ENCODE results near the gene LRRC56.

LRRC56 gene

GRCh38 chr11:497565-498296 lies 39.6 kb upstream of the LRRC56 start:
- peak overlapping the region in 1 of 2 donors; percentile 9 for H3K27ac Mint-ChIP-seq
- DNase-seq (no peak), ATAC-seq (no peak)
- no peak overlapping the region for H3K4me3 Mint-ChIP-seq
- no peaks in the 10 kb centered on the region for H3K27me3 Mint-ChIP-seq
- H3K4me1 Mint-ChIP-seq = peaks cover 42% of the 10 kb centered on the region
- peaks cover 0 to 8% of the 10 kb centered on the region in 2 donors for H3K9me3 Mint-ChIP-seq

DNA sequence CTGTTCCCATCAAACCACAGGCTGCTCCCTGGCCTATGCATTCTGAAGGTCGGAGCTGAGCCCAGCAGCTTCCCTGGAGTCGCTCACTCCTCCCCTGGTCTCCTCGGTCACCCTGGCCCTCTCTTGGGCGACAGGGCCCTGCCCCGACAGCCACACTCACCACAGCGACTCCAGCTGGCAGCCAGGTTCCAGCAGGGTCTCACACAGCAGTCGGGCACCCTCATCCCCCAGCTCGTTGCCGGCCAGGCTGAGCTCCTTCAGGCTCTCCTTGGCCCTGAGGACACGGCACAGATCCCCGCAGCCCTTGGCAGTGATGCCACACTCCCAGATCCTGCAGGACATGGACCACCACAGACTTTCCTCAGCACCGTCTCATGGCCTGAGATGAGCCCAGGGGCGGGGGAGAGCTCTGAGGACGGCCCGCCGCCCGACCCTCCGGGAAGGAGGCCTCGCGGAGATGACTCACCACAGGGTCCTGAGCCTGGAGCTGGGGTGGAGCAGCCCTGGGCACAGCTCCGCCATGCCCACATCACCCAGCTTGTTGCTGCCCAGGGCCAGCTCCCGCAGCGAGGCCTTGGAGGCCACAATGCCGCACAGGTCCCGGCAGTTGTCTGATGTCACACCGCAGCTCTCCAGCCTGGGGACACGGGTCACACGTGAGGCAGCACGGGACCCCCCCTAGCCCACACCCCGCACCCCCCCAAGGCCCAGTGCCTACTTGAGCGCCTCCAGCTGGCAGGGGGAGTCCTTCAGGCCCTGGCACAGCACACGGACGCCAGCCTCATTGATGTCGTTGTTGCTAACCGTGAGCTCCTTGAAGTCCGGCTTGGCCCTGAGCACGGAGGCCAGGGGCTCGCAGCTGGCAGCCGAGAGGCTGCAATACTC lies 38.8 kb upstream of the LRRC56 start:
- no peak overlapping the region for H3K27ac Mint-ChIP-seq
- H3K4me3 Mint-ChIP-seq = no peak overlapping the region
- ATAC-seq = no peak

DNA sequence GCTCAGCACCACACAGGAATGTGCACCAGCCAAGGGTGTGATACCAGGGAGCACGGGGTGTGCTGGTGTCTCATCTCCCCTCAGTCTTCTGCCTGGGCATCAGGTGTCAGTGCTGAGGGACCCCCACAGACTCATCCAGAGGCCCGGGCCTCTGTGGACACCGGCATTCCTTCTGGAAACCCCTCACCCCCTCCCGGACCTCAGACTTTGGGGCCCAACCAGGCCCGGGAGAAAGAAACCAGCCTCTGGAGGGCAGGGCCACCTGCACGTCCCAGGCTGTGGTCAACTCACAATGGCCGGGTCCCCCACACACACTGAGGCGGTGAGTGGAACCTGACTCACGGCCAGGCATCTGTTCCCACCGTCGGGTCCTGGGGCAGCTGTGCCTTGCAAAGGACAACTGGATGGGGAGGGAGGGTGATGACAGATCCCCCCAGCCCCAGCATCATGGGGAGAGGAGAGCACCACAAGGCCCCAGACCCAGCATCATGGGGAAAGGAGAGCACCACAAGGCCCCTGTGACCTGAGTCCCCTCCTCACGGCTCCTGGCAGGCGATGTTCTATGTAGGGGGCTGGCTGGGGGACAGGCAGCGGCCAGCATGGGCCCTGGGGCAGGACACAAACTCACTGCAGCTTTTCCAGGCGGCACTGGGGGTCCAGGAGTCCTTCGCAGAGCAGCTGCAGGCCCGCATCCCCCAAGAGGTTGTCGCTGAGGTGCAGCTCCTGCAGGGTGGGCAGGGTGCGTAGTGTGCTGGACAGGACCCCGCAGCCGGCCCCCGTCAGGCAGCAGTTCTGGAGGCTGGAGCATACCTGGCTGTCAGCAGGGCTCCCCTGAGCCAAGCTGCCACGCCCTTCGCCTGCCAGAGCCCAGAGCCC lies 37.9 kb upstream of the LRRC56 start:
- Mint-ChIP-seq H3K4me3 (no peak overlapping the region), H3K4me1 (peaks cover 59% of the 10 kb centered on the region), H3K27me3 (no peaks in the 10 kb centered on the region), H3K27ac (peak overlapping the region in 1 of 2 donors; percentile 71), H3K9me3 (peaks cover 0 to 8% of the 10 kb centered on the region in 2 donors)
- no peak for DNase-seq
- ATAC-seq = no peak

More for the DNA sequence above, 38.8 kb upstream of the LRRC56 start:
- peaks cover 50% of the 10 kb centered on the region for H3K4me1 Mint-ChIP-seq
- no peak for DNase-seq
- H3K27me3 Mint-ChIP-seq = no peaks in the 10 kb centered on the region
- H3K9me3 Mint-ChIP-seq = peaks cover 0 to 8% of the 10 kb centered on the region in 2 donors

DNA sequence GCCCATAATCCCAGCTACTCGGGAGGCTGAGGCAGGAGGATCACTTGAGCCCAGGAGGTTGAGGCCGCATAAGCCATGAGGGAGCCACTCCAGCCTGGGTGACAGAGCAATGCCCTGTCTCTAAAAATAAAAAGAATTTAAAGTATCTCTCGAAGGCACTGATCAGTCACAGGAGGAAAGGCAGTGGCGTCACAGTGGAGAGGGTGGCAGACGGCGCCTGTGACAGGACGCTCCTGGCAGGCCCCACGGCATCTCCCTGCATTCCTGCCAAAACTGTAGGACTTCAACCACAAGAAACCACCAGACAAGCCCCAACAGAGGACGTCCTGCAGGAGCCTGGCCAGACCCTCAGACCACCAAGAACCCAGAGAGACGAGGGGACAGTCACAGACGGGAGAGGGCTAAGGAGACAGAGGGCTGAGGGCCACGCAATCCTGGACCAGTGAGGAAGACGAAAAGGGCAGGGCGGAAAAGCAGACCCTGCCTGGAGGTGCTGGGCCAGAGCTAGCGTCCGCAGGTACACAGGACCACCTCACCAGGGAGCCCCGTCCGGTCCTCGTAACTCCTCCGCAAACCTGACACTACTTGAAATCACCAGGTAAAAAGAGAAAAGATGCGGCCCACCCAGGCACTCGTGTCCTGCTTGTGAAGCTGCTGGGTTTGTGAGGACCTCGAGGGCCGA lies 36.2 kb upstream of the LRRC56 start:
- H3K4me3 Mint-ChIP-seq = no peak overlapping the region
- H3K27me3 Mint-ChIP-seq = no peaks in the 10 kb centered on the region
- peak overlapping the region in 1 of 2 donors; percentile 91 for H3K27ac Mint-ChIP-seq
- peaks cover 0 to 8% of the 10 kb centered on the region in 2 donors for H3K9me3 Mint-ChIP-seq
- H3K4me1 Mint-ChIP-seq = peaks cover 69% of the 10 kb centered on the region
- DNase-seq (no peak), ATAC-seq (no peak)

GRCh38 chr11:501683-502287 lies 35.5 kb upstream of the LRRC56 start:
- Mint-ChIP-seq H3K27ac (peak overlapping the region; percentile 25 to 91), H3K9me3 (peaks cover 0 to 8% of the 10 kb centered on the region in 2 donors), H3K4me3 (no peak overlapping the region), H3K4me1 (peaks cover 72% of the 10 kb centered on the region), H3K27me3 (no peaks in the 10 kb centered on the region)
- no peak for DNase-seq
- ATAC-seq = no peak

GRCh38 chr11:502288-503178 lies 34.8 kb upstream of the LRRC56 start:
- DNase-seq = no peak
- Mint-ChIP-seq H3K27ac (peak overlapping the region; percentile 25 to 54), H3K9me3 (peaks cover 0 to 4% of the 10 kb centered on the region in 2 donors), H3K4me3 (no peak overlapping the region), H3K27me3 (no peaks in the 10 kb centered on the region), H3K4me1 (peaks cover 68% of the 10 kb centered on the region)
- ATAC-seq = no peak

DNA sequence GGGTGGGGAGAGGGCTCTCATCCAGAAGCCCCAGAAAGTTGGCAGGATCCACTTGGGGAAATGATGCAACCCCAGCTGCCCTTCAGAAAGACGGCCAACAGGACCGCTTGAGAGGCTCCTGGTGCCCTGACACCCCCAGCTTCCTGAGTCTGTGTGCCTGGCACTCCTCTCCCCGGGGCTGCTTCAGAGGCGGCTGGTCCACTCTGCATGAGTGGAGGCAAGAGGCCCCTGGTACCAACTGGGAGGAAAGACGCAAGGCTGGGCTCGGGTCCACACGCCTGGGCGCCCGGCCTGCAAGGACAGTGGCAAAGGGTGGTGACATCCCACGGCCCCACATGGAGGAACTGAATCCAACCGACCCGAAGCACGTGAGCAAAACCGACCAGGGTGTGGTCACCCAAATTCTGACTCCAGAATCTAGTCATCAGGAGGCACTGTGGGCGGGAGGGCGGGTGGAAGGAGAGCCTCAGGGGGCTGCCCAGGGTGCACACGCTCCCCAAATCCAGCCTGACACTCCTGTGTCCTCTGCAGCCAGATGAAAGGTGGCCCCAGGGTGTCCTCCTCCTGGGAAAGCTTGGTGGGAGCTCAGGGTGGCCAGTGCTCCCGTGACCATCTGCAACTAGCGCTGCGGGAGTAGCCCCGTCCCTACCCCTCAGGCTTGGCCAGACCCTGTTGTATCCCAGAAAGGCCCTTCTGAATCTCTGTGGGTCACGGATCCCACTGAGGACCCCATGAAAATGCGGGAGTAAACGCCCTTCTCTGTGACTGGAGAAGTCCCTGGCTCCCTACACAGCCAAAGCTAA lies 33.9 kb upstream of the LRRC56 start:
- ATAC-seq = no peak
- H3K4me3 Mint-ChIP-seq = peak overlapping the region; percentile 99
- H3K27me3 Mint-ChIP-seq = no peaks in the 10 kb centered on the region
- DNase-seq = no peak
- no peaks in the 10 kb centered on the region for H3K9me3 Mint-ChIP-seq
- peaks cover 68% of the 10 kb centered on the region for H3K4me1 Mint-ChIP-seq
- H3K27ac Mint-ChIP-seq = peak overlapping the region in 1 of 2 donors; percentile 87

- Mint-ChIP-seq H3K4me3 (peak overlapping the region; percentile 99), H3K4me1 (peaks cover 62% of the 10 kb centered on the region), H3K27me3 (no peaks in the 10 kb centered on the region), H3K27ac (peak overlapping the region; percentile 69 to 98), H3K9me3 (no peaks in the 10 kb centered on the region)
- ATAC-seq (no peak), DNase-seq (no peak)
These were observed 33.0 kb upstream of the LRRC56 start for GRCh38 chr11:504053-504993.

- ATAC-seq (no peak), DNase-seq (no peak)
- peak overlapping the region; percentile 99 for H3K4me3 Mint-ChIP-seq
- H3K27ac Mint-ChIP-seq = peak overlapping the region; percentile 25 to 98
- H3K27me3 Mint-ChIP-seq = no peaks in the 10 kb centered on the region
- no peaks in the 10 kb centered on the region for H3K9me3 Mint-ChIP-seq
- peaks cover 65% of the 10 kb centered on the region for H3K4me1 Mint-ChIP-seq
These were observed 32.4 kb upstream of the LRRC56 start for GRCh38 chr11:504994-505344.

DNA sequence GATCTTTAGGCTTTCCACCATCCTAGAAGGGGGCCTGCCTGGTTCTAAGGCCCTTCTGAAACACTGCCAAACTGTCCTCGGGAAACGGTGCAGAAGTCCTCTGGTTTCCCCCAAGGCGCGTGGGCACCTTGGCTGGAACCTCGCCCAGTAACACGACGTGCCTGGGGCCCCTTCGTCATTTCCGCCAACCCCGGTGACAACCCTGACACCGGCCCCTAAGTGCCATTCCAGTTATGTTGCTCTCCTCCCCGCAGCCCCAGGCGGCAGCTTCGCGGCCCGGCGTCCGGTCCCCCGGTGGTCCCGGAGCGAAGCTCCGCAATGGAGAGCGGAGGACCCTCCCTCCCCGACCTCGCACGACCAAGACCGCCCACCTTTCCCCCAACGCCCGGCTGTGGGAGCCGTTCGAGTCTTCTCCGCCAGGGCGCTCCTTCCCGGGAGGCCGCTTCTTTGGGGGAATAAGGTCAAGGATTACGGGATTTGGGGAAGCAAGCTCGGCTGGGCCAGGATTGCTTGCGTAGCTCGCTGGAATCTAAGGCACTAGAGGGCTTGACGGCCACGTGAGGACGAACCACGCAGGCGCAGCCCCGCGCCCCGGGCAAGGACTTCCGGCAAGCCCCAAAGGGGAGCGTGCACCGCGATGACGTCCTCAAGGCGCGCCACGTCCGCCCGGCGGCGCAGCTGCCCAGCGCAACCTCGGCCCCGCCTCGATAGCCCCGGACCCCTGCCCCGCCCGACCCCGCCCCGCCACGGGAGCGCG lies 30.9 kb upstream of the LRRC56 start:
- H3K4me1 Mint-ChIP-seq = peaks cover 61% of the 10 kb centered on the region
- DNase-seq (peak; percentile 95 to 96), ATAC-seq (peak; percentile 87)
- H3K9me3 Mint-ChIP-seq = no peaks in the 10 kb centered on the region
- peak overlapping the region; percentile 99 for H3K4me3 Mint-ChIP-seq
- H3K27ac Mint-ChIP-seq = peak overlapping the region; percentile 100
- H3K27me3 Mint-ChIP-seq = no peaks in the 10 kb centered on the region

DNA sequence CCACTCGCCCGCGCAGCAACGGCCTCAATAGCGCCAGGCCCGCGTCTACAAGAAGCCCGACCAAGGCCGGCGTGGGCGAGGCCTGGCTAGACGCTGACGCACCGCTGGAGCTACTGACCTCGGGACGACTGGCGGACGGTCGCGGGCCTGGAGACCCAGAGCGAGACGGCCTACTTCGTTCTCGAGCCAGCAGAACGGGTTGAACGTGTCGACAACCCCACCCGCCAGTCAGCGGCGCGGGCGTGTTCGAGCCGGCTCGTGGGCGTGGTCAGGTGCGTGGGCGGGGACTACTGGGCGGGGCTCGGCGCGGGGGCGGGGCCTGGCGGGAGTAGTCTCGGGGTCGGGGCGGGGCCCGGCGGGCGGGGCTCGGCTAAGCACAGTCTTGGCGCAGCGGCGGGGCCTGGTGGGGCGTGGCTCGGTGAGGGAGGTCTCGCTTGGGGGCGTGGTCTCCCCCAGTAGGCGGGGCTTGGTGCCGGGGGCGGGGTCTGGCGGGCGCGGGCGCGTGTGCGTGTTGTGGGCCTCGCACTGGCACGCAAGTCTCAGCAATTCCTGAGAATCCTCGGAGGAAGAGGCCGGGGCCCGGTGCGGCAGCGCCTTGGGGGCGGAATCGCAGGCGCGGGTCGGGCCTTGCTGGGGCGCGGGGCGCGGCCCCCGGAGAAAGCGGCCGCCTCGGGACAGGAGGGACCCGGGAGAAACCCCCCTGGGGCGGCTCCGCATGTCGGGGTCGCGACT lies 30.2 kb upstream of the LRRC56 start, which contains the start of gene RNH1:
RNH1 (minus strand) TSS at position 248 of the 732 bp plus-strand sequence. CDS start 5,080 bp downstream, outside the sequence.
- H3K27me3 Mint-ChIP-seq = no peaks in the 10 kb centered on the region
- H3K4me3 Mint-ChIP-seq = peak within 1 kb of the TSS; percentile 99
- H3K4me1 Mint-ChIP-seq = peaks cover 60% of the 10 kb centered on the region
- no peaks in the 10 kb centered on the region for H3K9me3 Mint-ChIP-seq
- ATAC-seq (peak; percentile 79), DNase-seq (peak; percentile 97 to 99)
- peak within 1 kb of the TSS; percentile 100 for H3K27ac Mint-ChIP-seq

Measured in stimulated activated naive CD8-positive, alpha-beta T cell treated with anti-CD3 and anti-CD28 coated beads, Interleukin-15, amount 100 ng/mL, for 72 hours (primary cell).